OCI-LY7 (cell line): ENCODE measurements around the gene FCHSD2. TPM values are rescaled to one million over a fixed set of nuclear protein-coding genes. Genes with fewer than 3 reads are reported as not detected.

Experiments used
- Bru-seq: library from RNA; stranded (reverse); fragments of 400-500 nt; gene quantifications from one replicate; lab custom pipeline; 2021; lab: Mats Ljungman, UMichigan
- BruChase-seq, 2 experiments: library from RNA; stranded (reverse); fragments of 400-500 nt; gene quantifications; one replicate each; lab custom pipeline; 2021; lab: Mats Ljungman, UMichigan
- BruUV-seq: library from RNA; stranded (reverse); fragments of 400-500 nt; replicated peaks from 2 replicates; lab custom pipeline; 2021; lab: Mats Ljungman, UMichigan
- CTCF ChIA-PET: fragments of 300-600 bp; sonication (Branson Sonifier 250); formaldehyde crosslinking; loops from one replicate; lab custom pipeline; 2022; ENCODE audit warnings: antibody characterized with exemption; ENCODE audit not compliant: unreplicated experiment; lab: Charles Lee
- POLR2A ChIA-PET: fragments of 300-600 bp; sonication (Branson Sonifier 250); formaldehyde crosslinking; loops from one replicate; lab custom pipeline; 2022; ENCODE audit warnings: antibody characterized with exemption; lab: Charles Lee
- DNase-seq: peaks from one replicate; pipeline ENCODE4 v3.0.0-alpha.2; 2015; ENCODE audit warnings: low spot score
- H2AFZ ChIP-seq: fragments of 200-600 bp; sonication (generic), shearing (Covaris generic); 2 replicates; pipeline ENCODE4 v1.6.1; 2014; ENCODE audit warnings: mild to moderate bottlenecking, antibody characterized with exemption, low read length, moderate library complexity
- H3K27ac ChIP-seq: fragments of 200-600 bp; sonication (generic); 2 replicates; pipeline ENCODE4 v1.5.1; 2014; ENCODE audit warnings: mixed run types, low read depth, mild to moderate bottlenecking, moderate library complexity, low read length, inconsistent platforms; ENCODE audit not compliant: poor library complexity, severe bottlenecking
- H3K36me3 ChIP-seq: fragments of 200-600 bp; sonication (generic); 2 replicates; pipeline ENCODE4 v1.6.1; 2014; ENCODE audit warnings: mild to moderate bottlenecking, antibody characterized with exemption, low read length, moderate library complexity, mixed read lengths; ENCODE audit not compliant: insufficient read depth
- H3K4me1 ChIP-seq: fragments of 200-600 bp; sonication (generic); 2 replicates; pipeline ENCODE4 v1.5.1; 2014; ENCODE audit warnings: mild to moderate bottlenecking, low read length; ENCODE audit not compliant: insufficient read depth, poor library complexity, severe bottlenecking
- H3K4me2 ChIP-seq: fragments of 200-600 bp; sonication (generic); 2 replicates; pipeline ENCODE4 v1.6.1; 2014; ENCODE audit warnings: mild to moderate bottlenecking, low read length
- H3K4me3 ChIP-seq: fragments of 200-600 bp; sonication (generic); 2 replicates; pipeline ENCODE4 v1.5.1; 2014; ENCODE audit warnings: mild to moderate bottlenecking, low read depth, low read length; ENCODE audit not compliant: poor library complexity, severe bottlenecking
- H3K79me2 ChIP-seq: fragments of 200-600 bp; sonication (generic); 2 replicates; pipeline ENCODE4 v1.6.1; 2016; ENCODE audit warnings: low read depth, mild to moderate bottlenecking, low read length, moderate library complexity, mixed read lengths; ENCODE audit not compliant: insufficient read depth
- H3K9me2 ChIP-seq: fragments of 200-600 bp; sonication (generic); 2 replicates; pipeline ENCODE4 v1.6.1; 2016; ENCODE audit warnings: mild to moderate bottlenecking, low read length, mixed read lengths; ENCODE audit not compliant: insufficient read depth
- H3K9me3 ChIP-seq: fragments of 200-600 bp; sonication (generic); 2 replicates; pipeline ENCODE4 v1.6.1; 2014; ENCODE audit warnings: mild to moderate bottlenecking, mixed run types, low read length, mixed read lengths
- H4K20me1 ChIP-seq: fragments of 200-600 bp; sonication (generic); 2 replicates; pipeline ENCODE4 v1.6.1; 2014; ENCODE audit warnings: mild to moderate bottlenecking, antibody characterized with exemption, low read length, moderate library complexity, mixed read lengths; ENCODE audit not compliant: insufficient read depth
- EZH2phosphoT487 ChIP-seq: fragments of 200-600 bp; sonication (generic); IDR thresholded peaks from 2 replicates; pipeline ENCODE4 v1.6.1; 2018; ENCODE audit warnings: low read depth, borderline replicate concordance, mild to moderate bottlenecking, mixed run types, antibody characterized with exemption, low read length, moderate library complexity, mixed read lengths
- intact Hi-C: fragments of 100-400 bp; cut with micrococcal nuclease; formaldehyde crosslinking; loops from one replicate; pipeline ENCODE4 v1.10.0; 2022; ENCODE audit not compliant: unreplicated experiment
- long read RNA-seq: library from polyadenylated mRNA; stranded (forward); transcript quantifications from one replicate; pipeline ENCODE4 v2.0.0, GENCODE V29; 2022
- total RNA-seq, 2 experiments: library from RNA; depleted of rRNA in 1 of 2; stranded (reverse); fragments of >200 nt in 1 of 2; shearing (Covaris generic) in 1 of 2; gene quantifications; 2 replicates each; pipeline ENCODE4 v1.2.3, GENCODE V29; 2014 to 2022
- TF ChIP-seq, protein P1 (sequence below): fragments of 200-600 bp; sonication (generic); conservative IDR thresholded peaks from 2 replicates; pipeline ENCODE4 v1.5.1; 2014; ENCODE audit warnings: mild to moderate bottlenecking, antibody characterized with exemption, low read length, moderate library complexity, mixed read lengths

Gene FCHSD2
- total RNA-seq (2014; rRNA removed; shearing (Covaris generic)) (39.0 and 48.7 TPM in 2 replicates), total RNA-seq (2022) (128 and 147 TPM in 2 replicates), Bru-seq, nascent RNA (percentile 97 among the genes with signal in this experiment), BruChase-seq, experiment 1, labeled RNA remaining after a 6-hour chase (percentile 93 among the genes with signal in this experiment), BruChase-seq, experiment 2, labeled RNA remaining after a 2-hour chase (percentile 91 among the genes with signal in this experiment)
- long read RNA-seq, transcript FCHSD2-204 (20 exons, 3,154 nt) = major isoform, 72 of 160 reads
- long read RNA-seq, partial matches to known transcripts = 18 of 160 reads
- long read RNA-seq, other reads (novel, unspliced or antisense) = 70 of 160 reads

GRCh38 chr11:73142128-73142377 is at the start of gene FCHSD2:
Gene FCHSD2, minus strand, starts transcription at chr11:73142318. Its CDS starts 441 bp downstream, at chr11:73141877.
- POLR2A ChIA-PET = interaction anchor here (0.6 to 6.6 kb wide), 11 partner anchors 13 to 349 kb away, joined by 3 to 122 read pairs (median 5); no protein-coding TSS in a partner anchor
- H3K36me3 ChIP-seq = peaks cover 46% of the 10 kb centered on the region
- 0 out of 2 replicates have a peak, but pooled peaks cover 6% of the 10 kb centered on the region for H4K20me1 ChIP-seq
- H3K4me2 ChIP-seq = peak within 1 kb of the TSS; percentile 79
- intact Hi-C loops = loop anchor here (1.0 to 5.0 kb wide), 3 partner anchors 36 to 220 kb away; no protein-coding TSS in a partner anchor
- H3K9me2 ChIP-seq = no peaks in the 10 kb centered on the region
- peaks cover 68% of the 10 kb centered on the region for H3K4me1 ChIP-seq
- BruUV-seq = no TSS peak
- H3K9me3 ChIP-seq = peaks cover 4% of the 10 kb centered on the region; the same call in 1 of the 2 replicates
- no peak within 1 kb of the TSS for H2AFZ ChIP-seq
- TF ChIP-seq EZH2phosphoT487 = no peak
- TF ChIP-seq, protein P1, sequence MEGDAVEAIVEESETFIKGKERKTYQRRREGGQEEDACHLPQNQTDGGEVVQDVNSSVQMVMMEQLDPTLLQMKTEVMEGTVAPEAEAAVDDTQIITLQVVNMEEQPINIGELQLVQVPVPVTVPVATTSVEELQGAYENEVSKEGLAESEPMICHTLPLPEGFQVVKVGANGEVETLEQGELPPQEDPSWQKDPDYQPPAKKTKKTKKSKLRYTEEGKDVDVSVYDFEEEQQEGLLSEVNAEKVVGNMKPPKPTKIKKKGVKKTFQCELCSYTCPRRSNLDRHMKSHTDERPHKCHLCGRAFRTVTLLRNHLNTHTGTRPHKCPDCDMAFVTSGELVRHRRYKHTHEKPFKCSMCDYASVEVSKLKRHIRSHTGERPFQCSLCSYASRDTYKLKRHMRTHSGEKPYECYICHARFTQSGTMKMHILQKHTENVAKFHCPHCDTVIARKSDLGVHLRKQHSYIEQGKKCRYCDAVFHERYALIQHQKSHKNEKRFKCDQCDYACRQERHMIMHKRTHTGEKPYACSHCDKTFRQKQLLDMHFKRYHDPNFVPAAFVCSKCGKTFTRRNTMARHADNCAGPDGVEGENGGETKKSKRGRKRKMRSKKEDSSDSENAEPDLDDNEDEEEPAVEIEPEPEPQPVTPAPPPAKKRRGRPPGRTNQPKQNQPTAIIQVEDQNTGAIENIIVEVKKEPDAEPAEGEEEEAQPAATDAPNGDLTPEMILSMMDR = no peak
- CTCF ChIA-PET = interaction anchor here (0.7 to 2.0 kb wide), 4 partner anchors 16 to 35 kb away, joined by 4 to 19 read pairs (median 10); no protein-coding TSS in a partner anchor
- H3K4me3 ChIP-seq = peak within 1 kb of the TSS; percentile 80
- H3K27ac ChIP-seq = peak within 1 kb of the TSS; percentile 97
- DNase-seq = no peak
- peaks cover 53% of the 10 kb centered on the region for H3K79me2 ChIP-seq

DNA sequence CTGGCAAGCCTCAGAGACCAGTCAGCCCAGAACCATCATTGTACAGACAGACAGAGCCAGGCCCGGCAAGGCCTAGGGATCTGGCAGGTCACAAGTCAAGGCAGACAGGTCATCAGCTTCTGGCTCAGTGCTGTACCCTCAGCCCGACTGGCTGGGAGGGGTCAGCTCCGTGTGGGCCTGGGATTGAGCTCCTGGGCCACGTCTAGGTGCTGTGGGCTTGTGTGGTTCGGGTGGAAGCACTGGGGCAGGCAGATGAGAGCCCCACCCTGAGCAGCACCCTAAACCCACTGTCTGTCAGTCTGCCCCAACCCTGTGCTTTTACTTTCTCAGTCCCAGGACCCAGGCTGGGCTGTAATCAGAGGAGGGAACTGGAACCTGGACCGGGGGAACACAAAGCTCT is 49.0 kb upstream of the FCHSD2 start:
- Histone ChIP-seq H3K4me2 (no peak overlapping the region), H3K4me3 (no peak overlapping the region), H3K79me2 (no peaks in the 10 kb centered on the region), H2AFZ (no peak overlapping the region), H3K4me1 (peaks cover 13% of the 10 kb centered on the region), H3K27ac (no peak overlapping the region), H3K9me2 (no peaks in the 10 kb centered on the region), H3K9me3 (no peaks in the 10 kb centered on the region), H3K36me3 (no peaks in the 10 kb centered on the region), H4K20me1 (no peaks in the 10 kb centered on the region)
- POLR2A ChIA-PET = interaction anchor here (0.5 kb wide), 1 partner anchor 475 kb away, joined by 4 read pairs; no protein-coding TSS in a partner anchor
- no peak for DNase-seq
- intact Hi-C loops = no loop called here
- no TSS peak for BruUV-seq
- no peak for TF ChIP-seq EZH2phosphoT487
- TF ChIP-seq, protein P1 = no peak
- CTCF ChIA-PET = interaction anchor here (0.6 kb wide), 1 partner anchor 90 kb away, joined by 3 read pairs; no protein-coding TSS in a partner anchor

DNA sequence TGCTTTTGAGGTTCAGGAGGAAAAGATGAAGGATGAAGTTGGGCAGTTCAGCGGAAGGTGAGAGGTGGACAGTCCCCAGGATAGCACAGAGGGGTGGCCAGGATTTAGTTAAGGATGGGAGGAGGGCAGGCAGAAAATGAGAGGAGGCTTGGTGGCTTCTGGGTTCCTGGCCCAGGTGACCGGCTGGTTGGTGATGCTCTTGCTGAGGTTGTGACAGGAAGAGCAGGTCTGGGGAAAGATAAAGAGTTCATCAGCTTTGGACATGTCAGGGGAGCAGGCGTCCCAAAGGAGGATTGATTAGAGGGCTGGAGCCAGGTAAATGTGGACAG is 48.4 kb upstream of the FCHSD2 start:
- Histone ChIP-seq H2AFZ (no peak overlapping the region), H4K20me1 (no peaks in the 10 kb centered on the region), H3K4me2 (no peak overlapping the region), H3K36me3 (no peaks in the 10 kb centered on the region), H3K9me3 (no peaks in the 10 kb centered on the region), H3K4me3 (no peak overlapping the region), H3K79me2 (no peaks in the 10 kb centered on the region), H3K9me2 (no peaks in the 10 kb centered on the region), H3K27ac (no peak overlapping the region), H3K4me1 (peaks cover 13% of the 10 kb centered on the region)
- BruUV-seq = no TSS peak
- TF ChIP-seq, protein P1 = no peak
- no peak for TF ChIP-seq EZH2phosphoT487
- ChIA-PET POLR2A (no interaction called here), CTCF (no interaction called here)
- DNase-seq = no peak
- intact Hi-C loops = no loop called here
